ENCODE measurements around the gene FAM222A. TPM values are rescaled to one million over a fixed set of nuclear protein-coding genes. Genes with fewer than 3 reads are reported as not detected.

The FAM222A gene
- polyA plus RNA-seq, 4 donors = 7.0 to 9.3 (median 8.5) TPM

- DNase-seq (ENCODE audit: low read depth in 4 of 4, low spot score in 3 of 4) = no peak
Measured at GRCh38 chr12:109756457-109756856, 42.8 kb downstream of the FAM222A start.

- no peak for DNase-seq (ENCODE audit: low read depth in 4 of 4, low spot score in 3 of 4)
Measured at GRCh38 chr12:109757671-109758265, 44.1 kb downstream of the FAM222A start.

GRCh38 chr12:109758426-109759420, 45.1 kb downstream of the FAM222A start:
- DNase-seq (ENCODE audit: low read depth in 4 of 4, low spot score in 3 of 4) = no peak

- DNase-seq (ENCODE audit: low read depth in 4 of 4, low spot score in 3 of 4) = no peak
Measured at GRCh38 chr12:109759595-109759994, 46.0 kb downstream of the FAM222A start.

- no peak for DNase-seq (ENCODE audit: low read depth in 4 of 4, low spot score in 3 of 4)
Measured at GRCh38 chr12:109760031-109760929, 46.7 kb downstream of the FAM222A start.

- DNase-seq (ENCODE audit: low read depth in 4 of 4, low spot score in 3 of 4) = no peak
Measured at GRCh38 chr12:109760930-109761921, 47.6 kb downstream of the FAM222A start.

DNA sequence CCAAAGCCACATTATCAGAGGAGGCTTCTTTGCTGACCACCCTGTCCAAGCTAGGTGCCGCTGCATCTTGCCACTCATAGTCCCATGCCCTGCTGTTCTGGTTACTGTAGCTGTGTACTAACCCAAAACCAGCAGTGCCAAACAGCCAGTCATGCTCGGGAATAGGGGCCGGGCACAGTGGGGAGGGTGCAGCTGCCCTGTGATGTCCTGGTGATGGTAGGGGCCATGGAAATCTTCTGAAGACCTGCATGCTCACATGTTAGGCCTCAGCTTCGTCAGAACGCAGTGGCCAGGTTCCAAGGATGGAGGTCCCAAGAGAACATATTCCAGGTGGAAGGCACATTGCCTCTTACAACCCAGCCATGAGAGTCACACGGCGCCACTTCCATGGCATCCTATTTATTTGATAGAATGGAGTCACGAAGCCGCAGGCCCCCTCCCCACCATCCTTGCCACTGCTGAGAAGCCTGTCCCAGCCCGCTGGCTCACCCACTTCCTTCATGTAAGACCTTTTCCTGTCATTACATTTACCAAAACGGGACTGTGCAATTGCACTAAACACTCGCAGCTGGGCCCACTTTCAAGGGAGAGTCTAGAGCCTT, 48.5 kb downstream of the FAM222A start:
- DNase-seq (ENCODE audit: low read depth in 4 of 4, low spot score in 3 of 4) = no peak

- DNase-seq (ENCODE audit: low read depth in 4 of 4, low spot score in 3 of 4) = no peak
Measured at GRCh38 chr12:109762673-109763191, 49.1 kb downstream of the FAM222A start.

GRCh38 chr12:109763201-109763841, 49.7 kb downstream of the FAM222A start:
- DNase-seq (ENCODE audit: low read depth in 4 of 4, low spot score in 3 of 4) = no peak

DNA sequence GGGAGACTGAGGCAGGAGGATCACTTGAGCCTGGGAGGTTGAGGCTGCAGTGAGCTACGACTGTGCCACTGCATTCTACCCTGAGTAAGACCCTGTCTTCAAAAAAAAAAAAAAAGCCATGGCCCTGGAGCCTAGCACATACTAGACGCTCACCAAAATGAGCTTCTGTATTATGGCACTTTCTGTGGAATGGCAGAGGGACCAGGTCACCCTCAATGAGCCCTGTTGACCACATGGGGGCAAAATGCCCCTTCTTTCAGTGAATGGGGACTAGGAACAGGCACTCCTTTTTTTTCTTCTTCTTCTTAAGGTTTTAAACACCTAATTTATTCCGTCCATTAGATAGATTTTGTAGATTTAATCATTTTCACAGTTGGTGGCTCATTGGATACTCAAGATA, 50.5 kb downstream of the FAM222A start:
- no peak for DNase-seq (ENCODE audit: low read depth in 4 of 4, low spot score in 3 of 4)

DNA sequence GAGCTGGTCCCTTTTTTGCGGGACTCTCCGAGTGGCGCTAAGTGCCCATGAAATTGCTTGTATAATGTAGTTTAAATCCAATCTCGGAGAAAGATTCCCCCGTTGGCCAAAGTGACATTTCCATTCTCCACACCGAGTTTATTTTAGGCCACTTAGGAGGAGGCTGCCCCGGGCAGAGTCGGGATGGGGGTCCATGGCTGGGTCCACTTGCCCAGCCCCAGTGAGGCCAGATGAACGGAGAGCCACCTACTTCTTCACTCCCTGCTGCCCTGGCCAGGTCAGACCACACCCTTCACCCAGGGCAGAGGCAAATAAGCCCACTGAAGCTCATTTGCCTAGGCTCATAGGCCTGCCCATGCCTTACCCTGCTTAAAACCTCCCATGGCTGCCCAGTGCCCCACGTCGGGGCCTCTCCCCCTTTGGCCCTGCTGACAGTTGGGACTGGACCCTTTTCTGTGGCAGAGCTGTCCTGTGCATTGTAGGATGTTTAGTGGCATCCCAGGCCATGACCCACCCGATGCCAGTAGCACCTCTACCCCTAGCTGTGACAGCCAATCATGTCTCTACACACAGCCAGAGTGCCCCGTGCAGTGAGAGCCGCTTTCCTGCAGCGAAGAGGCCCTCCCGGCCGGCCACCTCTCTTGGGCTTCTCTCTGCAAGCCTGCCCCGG, 51.3 kb downstream of the FAM222A start:
- DNase-seq (ENCODE audit: low read depth in 4 of 4, low spot score in 3 of 4) = no peak

DNA sequence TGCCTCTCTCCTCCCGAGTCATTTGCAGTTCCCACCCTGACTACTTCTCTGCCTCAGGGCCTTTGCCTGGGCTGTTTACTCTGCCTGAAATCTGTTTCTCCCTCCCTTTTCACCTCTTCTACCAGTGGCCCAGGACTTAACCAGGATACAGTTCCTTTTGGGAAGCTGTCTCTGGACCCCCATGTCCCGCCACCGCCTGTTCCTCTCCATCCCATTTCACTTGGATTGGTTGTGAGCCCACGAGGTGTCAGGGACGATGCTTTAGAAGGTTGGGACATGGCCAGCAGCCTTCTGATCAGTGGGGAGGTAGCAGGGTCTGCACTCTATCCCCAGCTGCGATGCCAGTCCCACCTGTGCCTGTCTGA, 51.8 kb downstream of the FAM222A start:
- DNase-seq (ENCODE audit: low read depth in 4 of 4, low spot score in 3 of 4) = no peak

DNA sequence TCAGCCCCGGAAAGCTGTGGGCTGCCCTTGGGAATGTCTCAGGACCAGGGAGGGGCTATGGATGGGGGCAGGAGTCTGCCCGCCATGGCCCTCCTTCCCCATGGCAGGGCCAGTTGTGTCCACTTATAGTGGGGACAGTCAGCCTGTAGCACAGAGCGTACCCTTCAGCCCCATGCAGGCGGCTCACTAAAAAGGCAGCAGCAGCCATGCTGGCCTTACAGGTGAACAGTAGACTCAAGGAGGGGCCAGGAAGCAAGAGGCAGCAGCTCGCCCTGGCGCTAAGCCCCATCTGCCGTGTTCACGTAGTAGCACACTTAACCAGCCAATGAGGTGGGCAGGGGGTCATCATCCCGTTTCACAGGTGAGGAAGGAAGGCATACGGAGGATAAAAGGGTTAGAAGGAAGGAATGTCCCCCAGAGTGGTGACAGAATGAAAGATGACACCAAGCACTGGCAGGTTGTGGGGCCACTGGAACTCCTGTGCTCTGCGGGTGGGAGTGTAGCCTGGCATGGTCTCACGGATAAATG, 52.7 kb downstream of the FAM222A start:
- no peak for DNase-seq (ENCODE audit: low read depth in 4 of 4, low spot score in 3 of 4)

GRCh38 chr12:109767456-109767855, 53.8 kb downstream of the FAM222A start:
- no peak for DNase-seq (ENCODE audit: low read depth in 4 of 4, low spot score in 3 of 4)

DNA sequence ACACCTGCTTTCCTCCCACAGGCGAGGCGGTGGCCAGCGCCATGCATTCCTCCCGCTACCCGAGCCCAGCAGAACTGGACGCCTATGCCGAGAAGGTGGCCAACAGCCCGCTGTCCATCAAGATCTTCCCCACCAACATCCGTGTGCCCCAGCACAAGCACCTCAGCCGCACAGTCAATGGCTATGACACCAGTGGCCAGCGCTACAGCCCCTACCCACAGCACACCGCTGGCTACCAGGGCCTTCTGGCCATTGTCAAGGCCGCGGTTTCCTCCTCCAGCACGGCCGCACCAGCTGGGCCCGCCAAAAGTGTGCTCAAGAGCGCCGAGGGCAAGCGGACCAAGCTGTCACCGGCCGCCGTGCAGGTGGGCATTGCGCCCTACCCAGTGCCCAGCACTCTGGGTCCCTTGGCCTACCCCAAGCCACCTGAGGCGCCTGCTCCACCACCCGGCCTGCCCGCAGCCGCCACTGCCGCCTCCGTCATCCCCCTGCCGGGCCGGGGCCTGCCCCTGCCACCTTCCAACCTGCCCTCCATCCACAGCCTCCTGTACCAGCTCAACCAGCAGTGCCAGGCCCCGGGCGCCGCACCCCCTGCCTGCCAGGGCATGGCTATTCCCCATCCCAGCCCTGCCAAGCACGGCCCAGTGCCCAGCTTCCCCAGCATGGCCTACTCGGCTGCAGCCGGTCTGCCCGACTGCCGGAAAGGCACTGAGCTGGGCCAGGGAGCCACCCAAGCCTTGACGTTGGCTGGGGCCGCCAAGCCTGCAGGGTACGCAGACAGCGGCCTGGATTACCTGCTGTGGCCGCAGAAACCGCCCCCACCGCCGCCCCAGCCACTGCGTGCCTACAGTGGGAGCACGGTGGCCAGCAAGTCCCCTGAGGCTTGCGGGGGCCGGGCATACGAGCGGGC, 54.6 kb downstream of the FAM222A start:
- no peak for DNase-seq (ENCODE audit: low read depth in 4 of 4, low spot score in 3 of 4)

DNA sequence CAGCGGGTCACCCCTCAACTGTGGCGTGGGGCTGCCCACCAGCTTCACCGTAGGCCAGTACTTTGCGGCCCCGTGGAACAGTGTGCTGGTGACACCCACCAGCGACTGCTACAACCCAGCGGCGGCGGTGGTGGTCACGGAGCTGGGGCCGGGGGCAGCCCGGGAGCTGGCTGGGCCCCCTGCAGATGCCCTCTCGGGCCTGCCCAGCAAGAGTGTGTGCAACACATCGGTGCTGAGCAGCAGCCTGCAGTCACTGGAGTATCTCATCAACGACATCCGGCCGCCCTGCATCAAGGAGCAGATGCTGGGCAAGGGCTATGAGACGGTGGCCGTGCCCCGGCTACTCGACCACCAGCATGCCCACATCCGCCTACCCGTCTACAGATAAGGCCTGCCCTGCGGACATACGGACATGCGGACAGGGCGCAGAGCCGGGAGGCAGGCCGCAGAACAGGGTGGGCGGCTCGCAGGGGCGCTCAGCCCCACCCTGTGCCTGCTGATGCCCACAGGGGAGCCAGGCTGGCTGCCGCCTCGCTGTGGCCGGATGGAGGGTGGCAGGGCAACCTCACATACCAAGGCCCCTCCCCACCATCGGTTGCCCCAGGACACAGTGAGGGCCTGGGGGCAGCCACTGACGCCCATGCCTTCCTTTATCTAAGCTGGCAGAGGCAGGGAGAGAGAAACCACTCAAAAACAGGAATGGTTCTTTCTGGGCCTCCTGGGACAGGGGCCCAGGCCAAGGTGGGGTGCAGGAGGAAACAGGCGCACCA, 55.5 kb downstream of the FAM222A start:
- DNase-seq (ENCODE audit: low read depth in 4 of 4, low spot score in 3 of 4) = no peak
